ENCODE results near the gene EXOC4.

EXOC4 gene

DNA sequence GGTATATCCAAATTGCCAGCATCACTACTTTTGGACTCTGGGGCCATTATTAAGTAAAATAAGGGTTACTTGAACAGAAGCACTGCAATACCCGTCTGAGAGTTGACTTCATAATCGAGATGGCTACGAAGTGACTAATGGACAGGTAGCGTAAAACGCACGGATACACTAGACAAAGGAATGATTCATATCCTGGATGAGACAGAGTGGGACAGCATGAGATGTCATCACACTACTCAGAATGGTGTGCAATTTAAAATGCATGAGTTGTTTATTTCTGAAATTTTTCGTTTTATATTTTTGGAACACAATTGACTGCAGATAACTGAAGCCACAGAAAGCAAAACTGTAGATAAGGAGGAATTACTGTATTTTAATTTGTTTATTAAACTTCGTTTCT lies 452.7 kb downstream of the EXOC4 start:
- Histone ChIP-seq H3K4me3 (ENCODE audit: low read length) (no peak overlapping the region), H3K4me1 (ENCODE audit: insufficient read depth, low read length) (no peaks in the 10 kb centered on the region), H3K36me3 (ENCODE audit: insufficient read depth, low read length) (no peaks in the 10 kb centered on the region), H3K27ac (ENCODE audit: low read depth, low read length) (no peak overlapping the region), H3K27me3 (ENCODE audit: insufficient read depth, low read length) (no peaks in the 10 kb centered on the region), H3K9me3 (ENCODE audit: insufficient read depth, low read depth, low read length) (no peaks in the 10 kb centered on the region), H3K9ac (ENCODE audit: low read depth, low read length) (no peak overlapping the region)
- 81% methylated on average over 7 of the region's 8 CpGs for WGBS

DNA sequence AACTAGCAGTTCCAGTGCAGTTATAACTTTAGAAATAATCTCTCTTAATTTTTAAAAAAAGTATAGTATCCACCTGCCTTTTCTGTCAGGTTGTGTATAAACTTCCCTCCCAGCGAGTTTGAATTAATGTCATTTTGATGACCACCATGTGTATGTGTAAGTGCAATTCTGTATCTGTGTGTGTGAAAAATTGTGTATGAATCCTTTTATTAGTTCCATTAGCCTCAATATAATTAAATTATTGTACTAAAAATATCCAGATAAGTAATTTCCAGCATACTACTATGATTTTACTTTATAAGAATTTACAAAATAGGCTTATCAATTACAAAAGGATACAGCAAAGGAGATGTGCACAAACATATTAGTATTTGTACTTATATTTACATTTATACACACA lies 453.1 kb downstream of the EXOC4 start:
- no peak overlapping the region for H3K4me3 ChIP-seq (ENCODE audit: low read length)
- no peaks in the 10 kb centered on the region for H3K27me3 ChIP-seq (ENCODE audit: insufficient read depth, low read length)
- no peaks in the 10 kb centered on the region for H3K4me1 ChIP-seq (ENCODE audit: insufficient read depth, low read length)
- no peaks in the 10 kb centered on the region for H3K9me3 ChIP-seq (ENCODE audit: insufficient read depth, low read depth, low read length)
- WGBS, result 100% methylated on average over 1 of the region's 1 CpG
- no peak overlapping the region for H3K9ac ChIP-seq (ENCODE audit: low read depth, low read length)
- H3K27ac ChIP-seq (ENCODE audit: low read depth, low read length), result no peak overlapping the region
- H3K36me3 ChIP-seq (ENCODE audit: insufficient read depth, low read length), result no peaks in the 10 kb centered on the region

DNA sequence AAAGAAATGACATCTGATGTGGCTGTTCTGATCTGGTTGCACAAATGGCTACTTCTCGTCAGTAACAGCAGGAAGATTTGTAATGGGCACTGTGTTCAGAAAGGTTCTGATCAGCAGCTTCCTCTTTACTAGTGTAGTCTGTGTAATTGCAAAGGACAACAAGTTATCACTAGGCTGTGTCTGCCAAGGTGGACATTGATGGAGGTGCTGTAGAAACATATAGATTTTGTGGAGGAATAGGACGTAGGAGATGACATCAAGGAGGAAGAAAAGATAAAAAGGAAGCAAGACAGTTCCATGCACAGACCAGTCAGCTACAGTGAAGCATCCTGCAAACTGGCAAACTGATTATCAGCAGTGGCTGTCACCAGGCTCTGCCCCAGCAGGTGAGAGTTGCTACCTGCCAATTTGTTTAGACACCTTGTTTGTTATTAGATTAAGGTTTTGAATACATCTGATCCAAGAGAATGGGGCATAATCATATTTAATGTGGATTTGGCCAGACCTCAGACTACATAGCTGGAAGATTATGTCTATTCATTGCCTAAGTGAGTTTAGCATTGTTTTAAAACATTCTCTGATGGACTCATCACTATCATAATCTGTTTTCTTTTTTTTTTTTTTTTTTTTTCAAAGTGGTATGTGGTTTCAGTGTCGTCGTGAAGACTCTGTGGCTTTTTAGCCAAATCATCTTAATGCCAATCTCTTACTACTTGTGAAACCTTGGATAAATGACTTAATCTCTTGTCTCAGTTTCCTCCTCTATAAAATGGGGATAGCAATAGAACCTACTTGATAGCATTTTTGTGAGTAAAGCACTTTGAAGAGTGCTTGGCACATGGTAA lies 456.4 kb downstream of the EXOC4 start:
- no peak overlapping the region for H3K27ac ChIP-seq (ENCODE audit: low read depth, low read length)
- 96% methylated on average over 4 of the region's 4 CpGs for WGBS
- no peaks in the 10 kb centered on the region for H3K27me3 ChIP-seq (ENCODE audit: insufficient read depth, low read length)
- no peaks in the 10 kb centered on the region for H3K4me1 ChIP-seq (ENCODE audit: insufficient read depth, low read length)
- H3K4me3 ChIP-seq (ENCODE audit: low read length), result no peak overlapping the region
- H3K9me3 ChIP-seq (ENCODE audit: insufficient read depth, low read depth, low read length), result no peaks in the 10 kb centered on the region
- H3K36me3 ChIP-seq (ENCODE audit: insufficient read depth, low read length), result no peaks in the 10 kb centered on the region
- no peak overlapping the region for H3K9ac ChIP-seq (ENCODE audit: low read depth, low read length)

DNA sequence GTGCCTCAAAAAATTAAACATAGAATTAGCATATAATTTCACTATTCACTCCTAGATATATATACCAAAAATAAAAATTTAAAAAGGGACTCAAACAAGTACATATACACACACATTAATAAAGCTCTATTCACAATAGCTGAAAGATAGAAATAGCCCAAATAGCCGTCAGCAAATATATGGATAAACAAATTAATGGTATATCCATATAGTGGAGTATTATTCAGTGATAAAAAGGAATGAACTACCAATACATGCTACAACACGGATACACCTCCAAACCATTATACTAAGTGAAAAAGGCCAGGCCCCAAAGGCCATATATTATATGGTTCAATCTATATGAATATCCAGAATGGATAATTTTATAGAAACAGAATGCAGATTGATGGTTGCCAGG lies 459.7 kb downstream of the EXOC4 start:
- Histone ChIP-seq H3K4me3 (ENCODE audit: low read length) (no peak overlapping the region), H3K27ac (ENCODE audit: low read depth, low read length) (no peak overlapping the region), H3K9ac (ENCODE audit: low read depth, low read length) (no peak overlapping the region), H3K4me1 (ENCODE audit: insufficient read depth, low read length) (no peaks in the 10 kb centered on the region), H3K27me3 (ENCODE audit: insufficient read depth, low read length) (no peaks in the 10 kb centered on the region), H3K9me3 (ENCODE audit: insufficient read depth, low read depth, low read length) (no peaks in the 10 kb centered on the region), H3K36me3 (ENCODE audit: insufficient read depth, low read length) (no peaks in the 10 kb centered on the region)
- no CpG with 5 or more reads among the region's 2 CpGs for WGBS

DNA sequence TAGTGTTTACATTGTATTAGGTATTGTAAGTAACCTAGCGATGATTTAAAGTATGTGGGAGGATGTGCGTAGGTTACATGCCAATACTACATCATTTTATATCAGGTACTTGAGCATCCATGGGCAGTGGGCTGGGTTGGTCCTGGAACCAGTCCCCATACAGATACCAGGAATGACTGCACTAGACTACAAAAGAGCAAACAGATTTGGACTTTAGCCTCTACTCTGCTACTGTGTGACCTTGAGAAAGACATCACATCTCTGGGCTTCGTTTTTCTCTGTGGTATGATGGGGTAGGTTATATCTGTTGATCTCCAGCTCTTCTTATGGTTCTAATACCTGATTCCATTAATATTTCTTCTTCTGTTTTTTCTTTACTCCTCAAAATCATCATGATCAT lies 461.8 kb downstream of the EXOC4 start:
- WGBS, result 100% methylated on average over 2 of the region's 3 CpGs
- Histone ChIP-seq H3K27ac (ENCODE audit: low read depth, low read length) (no peak overlapping the region), H3K4me3 (ENCODE audit: low read length) (no peak overlapping the region), H3K36me3 (ENCODE audit: insufficient read depth, low read length) (no peaks in the 10 kb centered on the region), H3K27me3 (ENCODE audit: insufficient read depth, low read length) (no peaks in the 10 kb centered on the region), H3K9ac (ENCODE audit: low read depth, low read length) (no peak overlapping the region), H3K9me3 (ENCODE audit: insufficient read depth, low read depth, low read length) (no peaks in the 10 kb centered on the region), H3K4me1 (ENCODE audit: insufficient read depth, low read length) (no peaks in the 10 kb centered on the region)

DNA sequence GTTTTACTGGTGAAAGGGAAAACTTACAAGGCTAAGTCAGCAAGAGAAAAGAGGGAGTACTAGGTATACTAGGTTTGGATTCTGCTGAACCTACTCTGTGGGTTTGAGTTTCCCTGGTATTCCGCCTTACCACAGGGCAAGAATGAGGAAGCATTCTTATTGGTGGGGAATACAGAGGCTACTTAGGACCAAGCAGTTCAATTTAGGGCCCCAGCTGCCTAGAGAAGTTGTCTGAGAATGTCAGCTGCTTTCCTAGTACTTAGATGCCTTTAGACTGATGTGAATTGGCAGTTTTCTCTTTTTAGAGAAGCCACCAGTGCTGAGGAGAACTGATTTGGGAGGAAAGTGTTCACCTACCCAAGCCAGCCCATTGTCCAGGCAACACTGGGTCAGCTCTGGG lies 465.3 kb downstream of the EXOC4 start:
- WGBS, result 87% methylated on average over 1 of the region's 1 CpG
- H3K4me3 ChIP-seq (ENCODE audit: low read length), result no peak overlapping the region
- H3K27ac ChIP-seq (ENCODE audit: low read depth, low read length), result no peak overlapping the region
- no peaks in the 10 kb centered on the region for H3K4me1 ChIP-seq (ENCODE audit: insufficient read depth, low read length)
- H3K9me3 ChIP-seq (ENCODE audit: insufficient read depth, low read depth, low read length), result no peaks in the 10 kb centered on the region
- H3K27me3 ChIP-seq (ENCODE audit: insufficient read depth, low read length), result no peaks in the 10 kb centered on the region
- no peaks in the 10 kb centered on the region for H3K36me3 ChIP-seq (ENCODE audit: insufficient read depth, low read length)
- H3K9ac ChIP-seq (ENCODE audit: low read depth, low read length), result no peak overlapping the region

DNA sequence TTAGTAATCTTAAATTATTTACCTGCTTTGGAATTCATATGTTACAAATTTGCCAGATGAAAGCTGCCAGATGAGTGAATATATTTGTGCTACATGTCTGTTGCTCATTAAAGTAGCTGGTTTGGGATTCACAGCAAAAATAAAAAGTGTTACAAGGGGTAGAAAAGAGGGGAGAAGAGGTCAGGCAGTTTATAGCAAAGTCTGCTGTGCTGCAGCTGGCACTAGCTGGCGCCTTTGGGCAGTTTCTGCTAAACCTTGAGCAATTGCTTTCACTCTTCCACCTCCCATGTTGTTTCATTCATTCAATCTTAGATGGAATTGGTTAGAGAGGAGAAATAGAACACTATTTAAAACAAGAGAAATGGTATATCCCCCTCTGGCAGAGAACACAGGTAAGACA lies 470.2 kb downstream of the EXOC4 start:
- H3K4me1 ChIP-seq (ENCODE audit: insufficient read depth, low read length), result no peaks in the 10 kb centered on the region; the same call in 1 of the 2 replicates
- WGBS, result 100% methylated on average over 1 of the region's 1 CpG
- H3K4me3 ChIP-seq (ENCODE audit: low read length), result no peak overlapping the region
- no peaks in the 10 kb centered on the region for H3K27me3 ChIP-seq (ENCODE audit: insufficient read depth, low read length)
- no peak overlapping the region for H3K9ac ChIP-seq (ENCODE audit: low read depth, low read length)
- H3K36me3 ChIP-seq (ENCODE audit: insufficient read depth, low read length), result no peaks in the 10 kb centered on the region
- no peak overlapping the region for H3K27ac ChIP-seq (ENCODE audit: low read depth, low read length)
- no peaks in the 10 kb centered on the region for H3K9me3 ChIP-seq (ENCODE audit: insufficient read depth, low read depth, low read length)

DNA sequence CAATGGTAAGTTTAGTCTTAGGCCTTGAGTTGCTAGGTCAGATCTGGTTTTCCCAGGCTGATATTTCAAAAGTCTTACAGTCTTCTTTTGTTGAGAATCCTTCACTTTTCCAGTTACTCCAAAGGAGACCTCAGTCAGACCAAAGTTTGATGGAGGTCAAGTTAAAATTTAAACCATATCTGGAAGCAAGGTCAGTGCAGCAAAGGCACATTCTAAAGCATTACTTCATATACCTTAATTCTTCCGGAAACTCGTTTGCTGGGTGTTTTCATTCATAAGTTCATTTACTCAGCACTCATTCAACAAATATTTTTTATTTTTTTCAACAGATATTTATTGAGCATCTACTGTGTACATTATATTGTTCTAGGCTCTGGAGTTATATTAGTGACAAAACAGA lies 471.3 kb downstream of the EXOC4 start:
- Histone ChIP-seq H3K9me3 (ENCODE audit: insufficient read depth, low read depth, low read length) (no peaks in the 10 kb centered on the region), H3K4me3 (ENCODE audit: low read length) (no peak overlapping the region), H3K36me3 (ENCODE audit: insufficient read depth, low read length) (no peaks in the 10 kb centered on the region), H3K27ac (ENCODE audit: low read depth, low read length) (no peak overlapping the region), H3K27me3 (ENCODE audit: insufficient read depth, low read length) (no peaks in the 10 kb centered on the region), H3K4me1 (ENCODE audit: insufficient read depth, low read length) (no peaks in the 10 kb centered on the region; the same call in 1 of the 2 replicates), H3K9ac (ENCODE audit: low read depth, low read length) (no peak overlapping the region)
- WGBS, result 93% methylated on average over 2 of the region's 2 CpGs

DNA sequence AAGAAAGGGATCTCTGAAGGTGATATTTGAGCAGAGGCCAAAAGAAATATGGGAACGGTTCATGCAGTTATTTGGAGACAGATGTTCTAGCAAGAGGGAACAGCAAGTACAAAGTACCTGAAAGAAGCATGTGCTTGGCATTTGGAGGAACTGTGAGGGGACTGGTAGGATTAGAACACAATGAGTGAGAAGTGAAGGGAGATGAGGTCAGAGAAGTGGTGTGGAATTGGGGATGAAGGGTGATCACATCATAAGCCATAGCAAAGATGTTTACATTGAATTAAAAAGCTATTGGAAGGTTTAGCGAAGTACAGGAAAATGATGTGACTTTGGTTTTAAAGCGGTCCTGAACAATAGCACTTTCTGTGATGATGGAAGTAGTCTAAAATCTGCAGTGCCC lies 471.8 kb downstream of the EXOC4 start:
- Histone ChIP-seq H3K4me3 (ENCODE audit: low read length) (no peak overlapping the region), H3K4me1 (ENCODE audit: insufficient read depth, low read length) (no peaks in the 10 kb centered on the region; the same call in 1 of the 2 replicates), H3K9me3 (ENCODE audit: insufficient read depth, low read depth, low read length) (no peaks in the 10 kb centered on the region), H3K27ac (ENCODE audit: low read depth, low read length) (no peak overlapping the region), H3K36me3 (ENCODE audit: insufficient read depth, low read length) (no peaks in the 10 kb centered on the region), H3K27me3 (ENCODE audit: insufficient read depth, low read length) (no peaks in the 10 kb centered on the region), H3K9ac (ENCODE audit: low read depth, low read length) (no peak overlapping the region)
- 96% methylated on average over 3 of the region's 3 CpGs for WGBS

DNA sequence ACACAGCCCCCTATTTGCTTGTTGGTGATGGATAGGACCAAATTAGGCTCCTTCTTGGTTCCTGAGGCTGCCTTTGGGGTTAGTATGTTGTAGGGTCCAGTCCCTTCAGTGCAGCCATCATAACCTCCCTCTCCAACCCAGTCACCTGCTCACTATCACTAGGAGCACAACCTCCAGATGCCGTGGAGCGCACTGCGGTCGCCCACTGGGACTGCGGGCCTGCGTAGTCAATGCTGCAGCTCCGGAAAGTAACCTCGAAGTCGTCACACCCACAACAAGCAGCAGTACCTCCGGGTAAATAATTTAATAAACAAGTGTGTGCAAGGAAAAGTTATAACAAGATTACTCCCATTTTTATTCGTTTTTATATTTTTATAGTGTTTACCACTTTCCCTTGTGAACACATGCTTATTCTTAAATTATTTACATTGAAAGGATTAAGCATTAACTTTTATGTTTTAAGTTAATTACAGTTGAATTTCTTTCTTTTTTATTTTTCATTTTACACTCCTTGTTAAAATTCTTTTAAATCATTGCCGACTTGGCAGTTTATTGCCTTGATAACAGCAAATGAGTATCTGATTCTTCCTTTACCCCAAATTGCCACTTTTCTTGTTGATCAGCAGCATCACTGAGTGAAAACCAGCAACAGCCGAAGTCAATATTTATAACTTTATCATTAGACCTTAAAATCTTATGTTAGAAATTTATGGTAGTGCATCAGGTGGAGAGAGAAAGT lies 474.8 kb downstream of the EXOC4 start:
- H3K27me3 ChIP-seq (ENCODE audit: insufficient read depth, low read length), result no peaks in the 10 kb centered on the region
- no peak overlapping the region for H3K4me3 ChIP-seq (ENCODE audit: low read length)
- H3K9ac ChIP-seq (ENCODE audit: low read depth, low read length), result no peak overlapping the region
- no peak overlapping the region for H3K27ac ChIP-seq (ENCODE audit: low read depth, low read length)
- H3K9me3 ChIP-seq (ENCODE audit: insufficient read depth, low read depth, low read length), result no peaks in the 10 kb centered on the region
- 89% methylated on average over 10 of the region's 13 CpGs for WGBS
- no peaks in the 10 kb centered on the region for H3K36me3 ChIP-seq (ENCODE audit: insufficient read depth, low read length)
- no peaks in the 10 kb centered on the region; the same call in 1 of the 2 replicates for H3K4me1 ChIP-seq (ENCODE audit: insufficient read depth, low read length)

DNA sequence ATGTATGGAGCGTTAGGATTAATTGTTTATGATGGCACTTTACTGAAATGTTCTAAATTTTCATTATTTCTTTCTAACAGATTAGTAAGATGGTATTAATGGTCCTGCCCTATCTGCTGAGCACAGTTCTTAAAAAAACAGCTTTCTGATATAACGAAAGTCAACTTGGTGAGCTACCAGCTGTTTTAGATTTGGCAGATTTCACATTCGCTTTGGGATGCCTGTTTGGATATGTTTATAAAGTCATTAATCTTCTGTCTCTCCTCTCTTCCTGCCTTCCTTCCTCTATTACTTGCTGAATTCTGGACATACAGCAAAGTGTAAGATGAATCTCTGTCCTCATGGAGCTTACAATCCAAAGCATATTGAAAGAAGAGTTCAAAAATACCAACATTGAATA lies 477.5 kb downstream of the EXOC4 start:
- no peak overlapping the region for H3K9ac ChIP-seq (ENCODE audit: low read depth, low read length)
- no peak overlapping the region for H3K27ac ChIP-seq (ENCODE audit: low read depth, low read length)
- no peaks in the 10 kb centered on the region for H3K9me3 ChIP-seq (ENCODE audit: insufficient read depth, low read depth, low read length)
- no peak overlapping the region for H3K4me3 ChIP-seq (ENCODE audit: low read length)
- no peaks in the 10 kb centered on the region for H3K36me3 ChIP-seq (ENCODE audit: insufficient read depth, low read length)
- H3K4me1 ChIP-seq (ENCODE audit: insufficient read depth, low read length), result no peaks in the 10 kb centered on the region; the same call in 1 of the 2 replicates
- 96% methylated on average over 1 of the region's 3 CpGs for WGBS
- H3K27me3 ChIP-seq (ENCODE audit: insufficient read depth, low read length), result no peaks in the 10 kb centered on the region
